CD14-positive monocyte (primary cell): ENCODE results near the gene SOS1. TPM values are rescaled to one million over a fixed set of nuclear protein-coding genes. Genes with fewer than 3 reads are reported as not detected.

Source experiments
- DNase-seq, 3 donors: peaks; one replicate each; pipeline ENCODE4 v3.0.0-alpha.2; 2011 to 2022
- H2AFZ ChIP-seq: 2 replicates; pipeline ENCODE4 v1.6.0; 2012; ENCODE audit warnings: mild to moderate bottlenecking, low read depth, low read length, inconsistent platforms; ENCODE audit not compliant: insufficient read depth, poor library complexity, severe bottlenecking
- H3K27ac ChIP-seq, 2 donors: 1 replicate in 1 of 2; 2 replicates in 1 of 2; pipeline ENCODE4 v1.5.1; 2012 to 2013; ENCODE audit warnings: low read length in 2 of 2, control low read depth in 1 of 2, inconsistent platforms in 1 of 2, low read depth in 1 of 2, mild to moderate bottlenecking in 1 of 2
- H3K27me3 ChIP-seq, 2 donors: one replicate each; pipeline versions ENCODE4 v1.6.0 to v1.6.1; 2011 to 2013; ENCODE audit warnings: low read length in 2 of 2; ENCODE audit not compliant: control insufficient read depth in 2 of 2, insufficient read depth in 2 of 2
- H3K36me3 ChIP-seq, 2 donors: replicated peaks in 1 of 2; 1 replicate in 1 of 2; 2 replicates in 1 of 2; pipeline versions ENCODE4 v1.5.1 to v1.6.1; 2012 to 2013; ENCODE audit warnings: low read length in 2 of 2, control low read depth in 1 of 2, inconsistent platforms in 1 of 2, mild to moderate bottlenecking in 1 of 2; ENCODE audit not compliant: insufficient read depth in 2 of 2, control insufficient read depth in 1 of 2
- H3K4me1 ChIP-seq, 2 donors: 1 replicate in 1 of 2; 2 replicates in 1 of 2; pipeline versions ENCODE4 v1.5.1 to v1.6.1; 2012 to 2013; ENCODE audit warnings: low read length in 2 of 2, control low read depth in 1 of 2, inconsistent platforms in 1 of 2, mild to moderate bottlenecking in 1 of 2, moderate library complexity in 1 of 2; ENCODE audit not compliant: insufficient read depth in 2 of 2, control insufficient read depth in 1 of 2
- H3K4me2 ChIP-seq: replicated peaks from 2 replicates; pipeline ENCODE3; 2012; ENCODE audit warnings: low read length, moderate library complexity, mild to moderate bottlenecking; ENCODE audit not compliant: poor library complexity, severe bottlenecking; ENCODE audit errors: extremely low read depth
- H3K4me3 ChIP-seq, 3 experiments: fragments of 200-600 bp in 1 of 3; sonication (generic) in 1 of 3; replicated peaks in 1 of 3; 1 replicate in 2 of 3; 2 replicates in 1 of 3; pipeline ENCODE4 v1.5.1; 2011 to 2013; ENCODE audit warnings: low read length in 3 of 3, mild to moderate bottlenecking in 3 of 3, control low read depth in 2 of 3, low read depth in 2 of 3, inconsistent platforms in 1 of 3, moderate library complexity in 1 of 3
- H3K79me2 ChIP-seq: 2 replicates; pipeline ENCODE4 v1.6.0; 2012; ENCODE audit warnings: mild to moderate bottlenecking, control low read depth, inconsistent platforms, low read length, moderate library complexity; ENCODE audit not compliant: insufficient read depth
- H3K9ac ChIP-seq: 2 replicates; pipeline ENCODE4 v1.6.0; 2017; ENCODE audit warnings: low read length, mild to moderate bottlenecking; ENCODE audit not compliant: insufficient read depth, poor library complexity, severe bottlenecking
- H3K9me3 ChIP-seq, 2 donors: replicated peaks in 1 of 2; 1 replicate in 1 of 2; 2 replicates in 1 of 2; pipeline versions ENCODE4 v1.5.1 to v1.6.1; 2012 to 2013; ENCODE audit warnings: low read length in 2 of 2, control low read depth in 1 of 2; ENCODE audit not compliant: control insufficient read depth in 1 of 2, insufficient read depth in 1 of 2
- H4K20me1 ChIP-seq: 2 replicates; pipeline ENCODE4 v1.6.0; 2012; ENCODE audit warnings: mild to moderate bottlenecking, low read length, control low read depth, moderate library complexity; ENCODE audit not compliant: insufficient read depth
- H3K27ac Mint-ChIP-seq, 7 donors: one replicate each; pipeline ENCODE4 v1.8.0; 2020; ENCODE audit warnings: mild to moderate bottlenecking in 7 of 7, mixed read lengths in 7 of 7, moderate library complexity in 6 of 7, inconsistent platforms in 2 of 7
- H3K27me3 Mint-ChIP-seq, 3 donors: one replicate each; pipeline ENCODE4 v1.8.0; 2021 to 2022; ENCODE audit warnings: low read depth in 3 of 3, mild to moderate bottlenecking in 3 of 3, mixed read lengths in 3 of 3, moderate library complexity in 3 of 3, inconsistent platforms in 1 of 3
- H3K36me3 Mint-ChIP-seq, 2 donors: one replicate each; pipeline ENCODE4 v1.8.0; 2020; ENCODE audit warnings: mixed read lengths in 2 of 2, inconsistent platforms in 1 of 2, mild to moderate bottlenecking in 1 of 2
- H3K4me1 Mint-ChIP-seq: one replicate; pipeline ENCODE4 v1.8.0; 2020; ENCODE audit warnings: mild to moderate bottlenecking, mixed read lengths
- H3K4me3 Mint-ChIP-seq, 2 donors: one replicate each; pipeline ENCODE4 v1.8.0; 2020; ENCODE audit warnings: mild to moderate bottlenecking in 2 of 2, mixed read lengths in 2 of 2, moderate library complexity in 1 of 2
- H3K9me3 Mint-ChIP-seq, 7 donors: one replicate each; pipeline ENCODE4 v1.8.0; 2020 to 2022; ENCODE audit warnings: mixed read lengths in 7 of 7, mild to moderate bottlenecking in 6 of 7, moderate library complexity in 6 of 7, inconsistent platforms in 2 of 7
- WGBS: methylation state at CpG from one replicate; pipeline ENCODE4 v1.1.5; 2013; ENCODE audit warnings: missing lambda C conversion rate; ENCODE audit not compliant: insufficient coverage; 5-methylcytosine and 5-hydroxymethylcytosine counted together
- intact Hi-C, 2 donors: fragments of 100-400 bp; cut with micrococcal nuclease; formaldehyde crosslinking; loops; one replicate each; pipeline versions ENCODE4 v1.15.0 to v1.15.1; 2023
- polyA plus RNA-seq, 3 donors: library from polyadenylated mRNA; depleted of rRNA in 1 of 3; unstranded in 2 of 3; stranded (reverse) in 1 of 3; fragments of 300-500 nt in 2 of 3; fragments of >200 nt in 1 of 3; fragmentation: Illumina TruSeq in 2 of 3; gene quantifications; 1 replicate in 2 of 3; 2 replicates in 1 of 3; pipeline ENCODE4 v1.2.3, GENCODE V29; 2012 to 2021
- TF ChIP-seq, protein P1 (sequence below): fragments of 200-600 bp; IDR thresholded peaks from one replicate; pipeline ENCODE4 v1.8.0; 2022; ENCODE audit warnings: antibody characterized with exemption, mild to moderate bottlenecking

SOS1 gene
- polyA plus RNA-seq, 3 donors: 5.3 to 15.6 (median 7.7) TPM

DNA sequence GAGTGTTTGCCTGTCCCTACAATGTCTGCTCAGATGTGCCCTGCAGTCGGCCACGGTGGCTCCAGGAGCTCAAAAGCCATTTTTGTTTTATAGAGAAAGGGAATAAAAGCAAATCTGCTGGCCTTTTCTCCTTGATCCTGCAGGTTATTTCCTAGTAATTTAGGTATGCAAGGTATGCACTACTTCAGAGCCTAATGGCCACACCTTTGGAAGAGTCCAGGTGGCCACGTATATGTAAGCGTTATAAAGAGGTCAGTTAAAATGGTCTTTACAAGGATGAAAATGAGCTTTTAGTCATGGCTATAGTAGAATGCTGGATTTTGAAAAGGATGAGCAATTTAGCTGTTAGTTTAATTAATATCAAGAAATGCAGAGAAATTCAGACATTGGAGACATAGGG is 149.5 kb downstream of the SOS1 start:
- intact Hi-C loops: no loop called here
- TF ChIP-seq, protein P1, sequence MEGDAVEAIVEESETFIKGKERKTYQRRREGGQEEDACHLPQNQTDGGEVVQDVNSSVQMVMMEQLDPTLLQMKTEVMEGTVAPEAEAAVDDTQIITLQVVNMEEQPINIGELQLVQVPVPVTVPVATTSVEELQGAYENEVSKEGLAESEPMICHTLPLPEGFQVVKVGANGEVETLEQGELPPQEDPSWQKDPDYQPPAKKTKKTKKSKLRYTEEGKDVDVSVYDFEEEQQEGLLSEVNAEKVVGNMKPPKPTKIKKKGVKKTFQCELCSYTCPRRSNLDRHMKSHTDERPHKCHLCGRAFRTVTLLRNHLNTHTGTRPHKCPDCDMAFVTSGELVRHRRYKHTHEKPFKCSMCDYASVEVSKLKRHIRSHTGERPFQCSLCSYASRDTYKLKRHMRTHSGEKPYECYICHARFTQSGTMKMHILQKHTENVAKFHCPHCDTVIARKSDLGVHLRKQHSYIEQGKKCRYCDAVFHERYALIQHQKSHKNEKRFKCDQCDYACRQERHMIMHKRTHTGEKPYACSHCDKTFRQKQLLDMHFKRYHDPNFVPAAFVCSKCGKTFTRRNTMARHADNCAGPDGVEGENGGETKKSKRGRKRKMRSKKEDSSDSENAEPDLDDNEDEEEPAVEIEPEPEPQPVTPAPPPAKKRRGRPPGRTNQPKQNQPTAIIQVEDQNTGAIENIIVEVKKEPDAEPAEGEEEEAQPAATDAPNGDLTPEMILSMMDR: no peak
- Histone ChIP-seq H3K79me2 (no peaks in the 10 kb centered on the region), H3K4me2 (no peak overlapping the region), H2AFZ (no peak overlapping the region), H3K4me3 (no peak overlapping the region), H3K9ac (no peak overlapping the region), H3K36me3 (no peaks in the 10 kb centered on the region), H3K27me3 (no peaks in the 10 kb centered on the region), H3K4me1 (peaks cover 0 to 9% of the 10 kb centered on the region in 2 donors), H4K20me1 (no peaks in the 10 kb centered on the region), H3K27ac (no peak overlapping the region), H3K9me3 (no peaks in the 10 kb centered on the region)
- peaks cover 6% of the 10 kb centered on the region for H3K4me1 Mint-ChIP-seq
- no peak for DNase-seq
- H3K4me3 Mint-ChIP-seq: no peak overlapping the region
- no peak overlapping the region for H3K27ac Mint-ChIP-seq
- WGBS: 100% methylated on average over 3 of the region's 4 CpGs
- no peaks in the 10 kb centered on the region for H3K9me3 Mint-ChIP-seq
- H3K36me3 Mint-ChIP-seq: no peaks in the 10 kb centered on the region
- peaks cover 0 to 1% (median 1%) of the 10 kb centered on the region in 3 donors for H3K27me3 Mint-ChIP-seq

DNA sequence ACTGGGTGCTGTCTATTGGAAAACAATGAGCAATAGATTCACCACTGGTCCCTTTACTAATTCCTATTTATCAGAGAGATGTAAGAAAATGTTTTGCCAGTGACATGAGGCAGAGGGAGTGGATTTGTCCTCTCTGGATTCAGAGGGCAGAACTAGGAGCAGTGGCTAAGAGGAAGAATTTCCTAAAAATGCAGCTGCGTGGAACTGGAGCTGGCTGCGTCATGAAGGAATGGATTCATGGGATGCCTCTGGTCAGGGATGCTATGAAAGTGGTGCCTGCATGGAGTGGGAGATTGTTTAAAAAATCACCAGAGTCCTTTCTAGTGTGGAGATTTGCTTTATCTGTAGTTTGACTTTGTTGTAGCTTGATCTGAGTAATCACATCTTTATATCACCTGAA is 152.8 kb downstream of the SOS1 start:
- Mint-ChIP-seq H3K27me3 (peaks cover 0 to 1% (median 0%) of the 10 kb centered on the region in 3 donors), H3K27ac (no peak overlapping the region), H3K9me3 (no peaks in the 10 kb centered on the region), H3K36me3 (no peaks in the 10 kb centered on the region), H3K4me1 (peaks cover 2% of the 10 kb centered on the region), H3K4me3 (no peak overlapping the region)
- no peak overlapping the region for H2AFZ ChIP-seq
- no peaks in the 10 kb centered on the region for H3K36me3 ChIP-seq
- H3K9me3 ChIP-seq: no peaks in the 10 kb centered on the region
- H3K79me2 ChIP-seq: no peaks in the 10 kb centered on the region
- H3K9ac ChIP-seq: no peak overlapping the region
- H3K4me2 ChIP-seq: no peak overlapping the region
- no peak for DNase-seq
- H3K4me3 ChIP-seq: no peak overlapping the region
- H3K27me3 ChIP-seq: no peaks in the 10 kb centered on the region
- no peaks in the 10 kb centered on the region for H3K4me1 ChIP-seq
- TF ChIP-seq, protein P1: no peak
- WGBS: 100% methylated on average over 2 of the region's 2 CpGs
- no peaks in the 10 kb centered on the region for H4K20me1 ChIP-seq
- intact Hi-C loops: no loop called here
- no peak overlapping the region for H3K27ac ChIP-seq
